GM10266 (cell line): Measurements from ENCODE around the gene KCNJ5.

Experiments
- DNase-seq: peaks from one replicate; pipeline ENCODE4 v3.0.0; 2012; ENCODE audit errors: extremely low spot score
- TF ChIP-seq, protein P1 (sequence below): IDR thresholded peaks from 2 replicates; pipeline ENCODE4 v1.5.1; 2012; ENCODE audit warnings: mild to moderate bottlenecking, low read depth; ENCODE audit not compliant: control insufficient read depth, insufficient read depth; ENCODE audit errors: missing control alignments

Gene KCNJ5

DNA sequence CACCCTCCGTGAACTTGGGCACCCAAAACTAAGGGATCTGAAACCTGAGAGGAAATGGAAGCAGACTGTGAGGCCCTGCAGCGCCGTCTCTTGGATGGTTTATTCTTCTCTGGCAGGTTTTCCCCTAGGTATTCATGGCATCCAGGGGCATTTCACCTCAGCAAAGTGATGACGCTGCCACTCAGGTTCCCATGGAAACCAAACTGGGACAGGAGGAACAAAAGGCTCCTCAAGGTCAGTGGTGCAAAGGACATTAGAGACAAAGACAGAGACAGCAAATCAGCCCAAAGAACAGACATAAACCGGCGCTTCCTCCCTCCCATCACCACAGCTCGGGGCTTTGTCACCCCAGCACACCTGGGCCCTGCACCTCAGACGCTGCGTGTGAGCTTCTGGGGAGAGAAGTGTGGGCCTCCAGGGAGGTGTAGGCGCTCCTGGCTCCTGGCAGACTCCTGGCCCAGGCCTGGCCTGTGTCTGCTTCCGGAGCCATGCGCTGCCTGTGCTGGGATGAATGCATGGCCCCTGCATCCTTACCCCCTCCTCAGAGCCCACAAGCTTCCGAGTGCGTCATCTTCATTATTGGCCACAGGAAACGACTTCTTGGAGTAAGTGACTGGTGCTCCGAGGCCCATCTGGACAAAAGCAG lies 45.6 kb downstream of the KCNJ5 start:
- TF ChIP-seq, protein P1, sequence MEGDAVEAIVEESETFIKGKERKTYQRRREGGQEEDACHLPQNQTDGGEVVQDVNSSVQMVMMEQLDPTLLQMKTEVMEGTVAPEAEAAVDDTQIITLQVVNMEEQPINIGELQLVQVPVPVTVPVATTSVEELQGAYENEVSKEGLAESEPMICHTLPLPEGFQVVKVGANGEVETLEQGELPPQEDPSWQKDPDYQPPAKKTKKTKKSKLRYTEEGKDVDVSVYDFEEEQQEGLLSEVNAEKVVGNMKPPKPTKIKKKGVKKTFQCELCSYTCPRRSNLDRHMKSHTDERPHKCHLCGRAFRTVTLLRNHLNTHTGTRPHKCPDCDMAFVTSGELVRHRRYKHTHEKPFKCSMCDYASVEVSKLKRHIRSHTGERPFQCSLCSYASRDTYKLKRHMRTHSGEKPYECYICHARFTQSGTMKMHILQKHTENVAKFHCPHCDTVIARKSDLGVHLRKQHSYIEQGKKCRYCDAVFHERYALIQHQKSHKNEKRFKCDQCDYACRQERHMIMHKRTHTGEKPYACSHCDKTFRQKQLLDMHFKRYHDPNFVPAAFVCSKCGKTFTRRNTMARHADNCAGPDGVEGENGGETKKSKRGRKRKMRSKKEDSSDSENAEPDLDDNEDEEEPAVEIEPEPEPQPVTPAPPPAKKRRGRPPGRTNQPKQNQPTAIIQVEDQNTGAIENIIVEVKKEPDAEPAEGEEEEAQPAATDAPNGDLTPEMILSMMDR = no peak
- DNase-seq = no peak

DNA sequence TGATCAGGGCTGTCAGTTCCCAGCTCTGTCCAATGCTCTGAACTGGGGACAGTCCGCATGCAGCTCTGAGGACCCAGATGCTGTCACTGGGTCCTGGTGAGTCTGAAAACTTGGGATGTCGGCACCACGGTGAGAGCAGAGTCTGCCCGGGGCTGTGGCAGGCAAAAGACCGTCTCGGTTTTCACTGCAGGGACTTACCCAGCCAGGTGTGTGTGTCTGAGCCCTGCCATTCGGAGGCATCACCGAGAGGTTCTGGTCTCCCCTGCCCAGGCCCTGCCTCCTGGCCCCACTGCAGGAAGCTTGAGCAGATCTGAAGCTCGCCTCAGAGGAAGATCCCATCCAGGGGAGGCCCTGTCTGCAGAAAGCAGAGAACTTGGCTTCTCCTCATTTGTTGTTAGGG lies 46.3 kb downstream of the KCNJ5 start:
- no peak for DNase-seq
- TF ChIP-seq, protein P1 = no peak

DNA sequence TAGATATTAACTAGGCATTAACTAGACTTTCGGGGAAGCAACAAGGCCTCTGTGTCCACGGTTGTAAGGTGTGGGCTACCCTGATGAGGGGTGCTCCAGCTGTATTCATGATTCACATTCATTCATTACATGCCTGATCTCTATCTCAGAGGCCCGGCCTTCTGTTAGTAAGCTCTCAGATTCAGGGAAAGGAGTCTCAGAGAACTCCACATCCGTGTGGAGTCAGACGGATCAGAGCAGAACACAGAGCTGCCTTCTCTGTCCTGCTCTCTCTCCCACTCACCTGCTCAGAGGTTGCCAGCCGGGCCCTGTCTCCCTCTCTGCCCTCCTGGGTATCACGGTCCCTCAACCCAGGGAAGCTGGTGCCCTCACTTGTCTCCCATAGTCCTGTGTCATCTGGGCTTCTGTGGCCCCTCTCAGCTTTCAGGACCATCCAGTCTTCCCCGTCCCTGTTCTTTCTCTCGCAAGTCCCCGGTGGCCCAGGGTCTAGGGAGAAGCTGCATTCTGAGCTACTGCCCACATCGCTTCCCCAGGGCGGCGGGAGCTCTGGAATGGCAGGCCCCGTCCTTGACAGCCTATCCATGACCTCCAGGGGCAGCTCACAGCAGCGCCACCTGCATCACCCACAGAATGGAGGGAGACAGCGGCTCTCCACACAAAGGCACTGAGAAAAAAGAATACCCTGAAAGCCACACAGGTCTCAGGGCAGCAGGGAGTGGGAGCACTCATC lies 47.2 kb downstream of the KCNJ5 start:
- TF ChIP-seq, protein P1 = no peak
- no peak for DNase-seq

DNA sequence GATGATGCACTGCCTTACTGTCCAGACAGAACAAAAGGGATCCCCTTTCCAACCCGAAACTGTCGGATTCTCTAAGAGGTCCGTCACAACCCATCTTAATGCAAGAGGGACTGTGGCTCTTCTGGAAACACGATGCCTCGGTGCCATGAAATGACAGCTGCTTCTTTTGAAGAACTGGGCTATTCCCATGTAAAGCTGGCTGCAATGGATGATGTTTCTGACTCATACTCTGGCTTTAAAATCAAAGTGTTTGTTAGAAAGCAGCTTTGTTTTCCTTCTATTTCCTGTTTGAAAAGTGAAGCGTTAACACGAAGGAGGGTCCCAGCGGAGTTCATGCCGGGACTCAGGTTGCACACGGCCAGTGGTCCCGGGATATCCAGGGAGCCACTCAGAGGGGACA lies 48.4 kb downstream of the KCNJ5 start:
- TF ChIP-seq, protein P1 = no peak
- no peak for DNase-seq

DNA sequence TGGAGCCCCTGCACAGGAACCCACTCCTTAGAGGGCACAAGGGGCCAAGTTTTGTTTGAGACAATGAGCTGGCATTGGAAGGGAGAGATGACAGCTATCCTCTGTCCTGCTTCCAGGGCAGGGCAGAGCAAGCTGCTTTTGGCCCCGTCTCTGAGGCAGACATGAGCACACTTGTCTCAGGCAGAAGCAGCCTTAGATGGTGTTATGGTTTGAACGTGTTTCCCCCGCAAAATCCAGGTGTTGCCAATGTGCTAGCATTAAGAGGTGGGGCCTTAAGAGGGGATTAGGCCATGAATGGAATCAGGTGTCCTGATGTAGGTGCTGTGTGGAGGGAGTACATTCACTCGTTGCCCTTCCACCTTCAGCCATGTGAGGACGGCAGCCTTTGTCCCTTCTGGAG lies 49.0 kb downstream of the KCNJ5 start:
- no peak for DNase-seq
- TF ChIP-seq, protein P1 = no peak

DNA sequence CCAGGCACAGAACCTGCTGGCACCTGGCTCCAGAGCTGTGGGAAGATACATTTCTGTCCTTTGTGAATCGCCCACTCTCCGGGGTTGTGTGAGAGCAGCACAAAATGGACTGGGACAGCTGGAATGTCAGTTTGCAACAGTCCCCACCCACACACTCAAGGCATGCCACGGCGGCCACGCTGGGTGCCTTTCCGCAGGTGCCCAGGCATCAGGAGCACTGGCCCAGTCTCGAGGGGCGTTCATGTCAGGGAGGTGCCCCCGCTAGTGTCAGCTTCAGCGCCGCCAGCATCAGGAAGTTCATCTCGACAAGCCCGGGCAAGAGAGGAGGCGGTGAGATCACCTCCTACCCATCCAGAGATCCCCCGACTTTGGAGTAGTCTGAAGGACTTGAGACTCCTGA lies 49.4 kb downstream of the KCNJ5 start:
- TF ChIP-seq, protein P1 = no peak
- DNase-seq = no peak

DNA sequence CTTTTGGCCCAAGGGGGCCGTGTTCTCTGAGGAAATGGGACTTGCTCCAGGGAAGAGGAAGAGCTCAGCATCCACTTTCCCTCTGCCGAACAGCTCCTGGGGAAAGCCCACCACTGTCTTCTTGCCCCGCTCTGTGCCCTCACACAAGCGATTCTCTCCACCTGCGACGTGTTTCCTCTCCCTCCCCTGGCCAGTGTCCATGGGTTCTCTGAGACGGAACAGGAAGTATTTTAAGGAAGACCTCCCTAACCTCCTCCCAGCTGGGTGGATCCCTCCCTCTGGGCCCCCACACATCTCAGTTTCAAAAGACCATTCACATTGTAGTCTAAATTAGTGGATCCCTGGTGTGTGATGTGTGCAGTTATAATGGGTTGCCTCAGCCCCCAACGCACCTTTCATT lies 50.0 kb downstream of the KCNJ5 start:
- DNase-seq = no peak
- TF ChIP-seq, protein P1 = no peak
